GM12891 (cell line): Measurements from ENCODE around the gene SCAF1.
A peak's percentile ranks its signal among the peaks of the same experiment; 100 is the strongest.

Source experiments
- DNase-seq: peaks from one replicate; pipeline ENCODE4 v3.0.0; 2011; ENCODE audit warnings: low spot score; ENCODE audit not compliant: insufficient read length
- FAIRE-seq: peaks from 2 replicates; lab custom pipeline; 2011; peaks lifted over from hg19 to GRCh38; lab: Jason Lieb, UNC
- PAX5 ChIP-seq: IDR thresholded peaks from 2 replicates; pipeline ENCODE4 v1.6.1; 2011; ENCODE audit warnings: low read length, moderate library complexity, mild to moderate bottlenecking; ENCODE audit not compliant: insufficient read depth, severe bottlenecking
- POLR2A ChIP-seq: IDR thresholded peaks from 2 replicates; pipeline ENCODE4 v1.6.1; 2011; ENCODE audit warnings: low read depth, low read length, control low read depth
- POLR2AphosphoS5 ChIP-seq: IDR thresholded peaks from 2 replicates; pipeline ENCODE4 v1.6.1; 2011; ENCODE audit warnings: low read depth, low read length, control low read depth
- POU2F2 ChIP-seq: IDR thresholded peaks from 2 replicates; pipeline ENCODE4 v1.6.1; 2011; ENCODE audit warnings: low read depth, mild to moderate bottlenecking, control low read depth, low read length, moderate library complexity
- SPI1 ChIP-seq: IDR thresholded peaks from 2 replicates; pipeline ENCODE4 v1.6.1; 2011; ENCODE audit warnings: low read depth, low read length, control low read depth
- TAF1 ChIP-seq: IDR thresholded peaks from 2 replicates; pipeline ENCODE4 v1.6.1; 2011; ENCODE audit warnings: low read depth, low read length, control low read depth

SCAF1 gene

DNA sequence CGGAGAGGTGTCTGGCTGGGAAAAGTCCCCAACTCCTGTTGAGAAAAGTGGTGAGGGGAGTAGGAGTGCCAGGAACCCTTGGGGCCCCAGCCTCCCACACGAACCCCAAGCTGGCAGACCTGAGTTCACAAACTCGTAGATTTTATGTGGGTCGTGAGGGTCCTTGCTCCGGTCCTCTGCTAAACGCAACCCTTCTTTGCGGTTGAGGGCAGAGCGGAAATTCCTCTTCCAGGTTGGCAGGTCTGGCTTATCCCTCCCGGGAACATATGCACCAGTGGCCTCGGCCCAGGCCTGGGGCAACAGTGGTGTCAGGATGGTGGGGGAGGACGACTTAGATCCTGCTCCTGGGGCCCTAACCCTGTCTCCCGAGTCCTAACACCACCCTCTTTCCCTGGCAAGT is 21.2 kb downstream of the SCAF1 start:
- DNase-seq (no peak), FAIRE-seq (no peak)
- TF ChIP-seq PAX5 (no peak), SPI1 (no peak), POLR2AphosphoS5 (no peak), POLR2A (no peak), TAF1 (no peak), POU2F2 (no peak)

GRCh38 chr19:49664171-49665035 is 22.4 kb downstream of the SCAF1 start:
- TF ChIP-seq TAF1 (no peak), POLR2A (peak; percentile 18; the same call in 1 of the 2 replicates), POLR2AphosphoS5 (peak; percentile 61; the same call in 1 of the 2 replicates)
- DNase-seq: peak; percentile 83
- peak; percentile 91 for FAIRE-seq

GRCh38 chr19:49665036-49665350 is 23.0 kb downstream of the SCAF1 start:
- TF ChIP-seq TAF1 (no peak; the same call in 1 of the 2 replicates), POLR2A (no peak), SPI1 (no peak), POU2F2 (no peak), POLR2AphosphoS5 (no peak), PAX5 (no peak)
- FAIRE-seq (no peak), DNase-seq (no peak)

GRCh38 chr19:49665351-49666119 is 23.5 kb downstream of the SCAF1 start, which contains the start of the genes BCL2L12 and IRF3:
BCL2L12 (plus strand) TSS chr19:49665933; CDS start chr19:49666693, 760 bp downstream.
IRF3 (minus strand) TSS chr19:49665857; CDS start chr19:49664838, 1,019 bp downstream.
- DNase-seq (peak; percentile 96), FAIRE-seq (peak; percentile 98)
- TF ChIP-seq PAX5 (no peak), TAF1 (peak; percentile 64), POU2F2 (peak; percentile 99), SPI1 (no peak), POLR2AphosphoS5 (no peak; the same call in 1 of the 2 replicates), POLR2A (peak; percentile 63; the same call in 1 of the 2 replicates)

DNA sequence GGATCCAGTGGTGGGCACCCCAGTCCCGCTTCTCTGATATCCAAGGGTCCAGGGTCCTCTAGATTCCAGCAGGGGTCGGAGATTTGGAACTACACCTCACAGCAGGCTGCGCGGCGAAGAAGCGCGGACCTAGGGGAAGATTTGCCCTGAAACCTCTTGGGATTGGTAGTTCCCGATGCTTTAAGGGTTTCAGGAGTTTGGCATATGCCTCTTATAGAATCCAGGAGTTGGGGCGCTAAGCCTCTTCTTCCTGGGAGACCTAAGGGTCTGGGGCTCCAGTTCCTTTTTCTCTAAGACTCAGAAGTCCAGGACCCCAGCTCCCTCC is 24.1 kb downstream of the SCAF1 start:
- no peak for TF ChIP-seq TAF1
- no peak for TF ChIP-seq PAX5
- no peak for TF ChIP-seq POLR2AphosphoS5
- no peak for TF ChIP-seq POLR2A
- no peak for TF ChIP-seq POU2F2
- no peak for TF ChIP-seq SPI1
- DNase-seq (no peak), FAIRE-seq (no peak)

DNA sequence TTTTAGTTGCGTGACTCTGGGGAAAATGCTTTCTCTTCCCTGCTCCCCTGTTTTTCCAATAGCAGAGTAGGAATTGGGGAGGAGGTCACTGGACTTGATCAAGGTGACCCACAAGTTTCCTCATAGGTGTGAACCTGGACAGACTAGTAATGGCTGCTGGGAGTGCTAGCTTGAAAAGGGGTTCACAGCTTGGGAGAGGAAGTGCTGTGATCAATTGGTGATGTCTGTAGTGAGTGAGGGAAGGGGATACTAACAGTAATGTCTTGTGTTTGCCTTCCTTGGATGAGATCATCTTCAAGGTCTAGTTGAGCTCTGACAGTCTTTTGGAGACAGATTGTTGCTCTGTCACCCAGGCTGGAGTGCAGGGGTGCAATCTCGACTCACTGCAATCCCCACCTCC is 25.5 kb downstream of the SCAF1 start:
- no peak for FAIRE-seq
- TF ChIP-seq POLR2A (no peak), POLR2AphosphoS5 (no peak), SPI1 (peak; percentile 56), PAX5 (no peak)
- DNase-seq: no peak

DNA sequence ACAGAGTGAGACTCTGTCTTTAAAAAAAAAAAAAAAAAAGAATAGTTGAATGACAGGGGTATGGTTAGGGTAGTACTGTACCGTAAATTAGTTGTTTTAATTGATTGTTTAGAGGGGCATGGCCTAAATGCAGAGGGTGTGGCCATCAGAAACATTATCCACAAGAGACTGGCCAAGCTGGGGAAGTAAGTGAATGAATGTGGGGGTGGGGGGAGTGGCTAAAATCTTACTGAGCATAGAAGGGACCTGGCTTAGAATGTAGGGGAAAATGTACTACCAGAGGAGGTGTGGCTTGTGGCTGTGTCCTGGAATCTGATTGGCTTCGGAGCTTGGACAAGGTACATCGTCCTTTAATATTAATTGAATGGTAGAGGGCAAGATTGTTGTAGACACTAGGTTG is 27.5 kb downstream of the SCAF1 start:
- DNase-seq (no peak), FAIRE-seq (no peak)
- TF ChIP-seq POLR2AphosphoS5 (no peak), POLR2A (no peak), TAF1 (no peak), SPI1 (no peak), POU2F2 (no peak), PAX5 (no peak)

DNA sequence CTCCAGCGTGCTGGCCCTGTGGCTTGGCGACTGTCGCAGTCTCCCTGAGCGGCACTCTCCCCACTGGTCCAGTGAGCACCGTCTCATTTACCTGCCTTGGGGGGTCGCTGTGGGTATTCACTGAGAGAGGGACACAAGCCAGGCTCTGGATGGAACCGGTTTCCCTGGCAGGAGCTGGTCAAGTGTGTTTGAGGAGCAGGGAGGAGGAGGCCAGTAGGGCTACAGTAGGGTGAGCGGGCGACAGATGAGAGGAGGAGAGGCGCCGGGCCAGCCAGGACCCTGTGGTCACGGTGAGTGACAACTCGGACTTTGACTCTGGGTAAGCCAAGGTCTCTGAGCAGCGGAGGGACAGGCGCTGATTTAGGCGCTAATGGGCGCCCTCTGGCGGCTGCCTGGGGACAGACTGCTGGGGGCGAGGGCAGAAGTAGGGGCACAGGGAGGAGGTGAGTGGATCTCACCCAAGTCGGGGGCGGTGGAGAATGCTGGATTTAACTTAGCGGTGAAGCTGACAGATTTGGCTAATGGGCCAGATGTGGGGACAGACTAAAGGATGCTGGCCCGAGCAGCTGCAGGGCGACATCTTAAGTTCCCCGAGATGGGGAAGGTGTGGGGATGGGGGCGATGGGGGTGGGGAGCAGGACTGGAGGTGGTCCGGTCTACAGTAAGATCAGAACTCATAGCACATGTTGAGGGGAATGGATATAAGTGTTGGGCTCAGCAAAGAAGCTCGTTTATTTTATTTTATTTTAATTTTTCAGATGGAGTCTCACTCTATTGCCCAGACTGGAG is 30.3 kb downstream of the SCAF1 start:
- DNase-seq (peak; percentile 87), FAIRE-seq (peak; percentile 97)
- no peak for TF ChIP-seq SPI1
- TF ChIP-seq POLR2AphosphoS5: no peak
- 0 out of 2 replicates have a peak, but pooled peaks have one; percentile 22 for TF ChIP-seq POU2F2
- TF ChIP-seq TAF1: no peak

DNA sequence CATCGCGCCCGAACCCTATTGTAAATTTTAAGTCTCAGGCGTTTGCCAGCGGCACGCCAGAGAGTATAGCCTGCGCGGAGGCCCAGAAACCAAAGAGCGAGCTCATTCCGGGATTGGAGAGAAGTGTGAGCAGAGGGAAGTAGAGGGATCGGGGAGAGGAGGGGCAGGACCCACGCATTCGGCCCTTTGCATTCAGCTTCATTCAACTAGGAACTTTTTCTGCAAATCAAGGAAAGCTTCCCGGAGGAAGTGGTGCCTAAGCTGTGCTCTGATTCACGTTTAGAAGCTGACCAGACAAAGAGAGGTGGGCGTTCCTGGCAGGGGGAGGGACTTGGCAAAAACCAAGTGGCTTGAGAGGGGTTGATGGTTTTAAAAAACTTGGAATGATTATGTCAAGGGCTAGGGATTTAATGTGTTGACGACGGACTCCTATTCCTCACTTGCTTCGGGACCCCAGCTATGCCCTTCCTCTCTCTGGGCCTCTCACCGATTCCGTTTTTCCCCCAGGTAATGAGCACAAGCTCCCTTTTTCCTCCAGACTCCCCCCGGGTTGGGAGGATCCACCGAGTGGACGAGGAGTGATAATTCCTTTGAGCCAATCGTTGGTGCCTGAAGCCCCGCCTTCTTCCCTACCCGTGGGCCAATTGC is 34.3 kb downstream of the SCAF1 start:
- FAIRE-seq (peak; percentile 99), DNase-seq (peak; percentile 87)
- peak; percentile 70 for TF ChIP-seq SPI1
- peak; percentile 92 for TF ChIP-seq TAF1
- peak; percentile 94 for TF ChIP-seq POLR2A
- TF ChIP-seq POU2F2: peak; percentile 53; the same call in 1 of the 2 replicates
- no peak for TF ChIP-seq PAX5
- TF ChIP-seq POLR2AphosphoS5: peak; percentile 89
